ENCODE results near the gene C2orf76.
A peak's percentile ranks its signal among the peaks of the same experiment; 100 is the strongest.
"Not testable (repeated sequence)": the region's sequence is repeated elsewhere in the genome, so short reads cannot be mapped to it uniquely, and the experiment has no call there.

The C2orf76 gene

GRCh38 chr2:119377294-119377992, 10.8 kb upstream of the C2orf76 start:
- no peak for DNase-seq (ENCODE audit: low spot score)

- DNase-seq (ENCODE audit: low spot score): no peak
Measured at GRCh38 chr2:119376810-119377209, 10.2 kb upstream of the C2orf76 start.

GRCh38 chr2:119376406-119376805, 9.8 kb upstream of the C2orf76 start:
- DNase-seq (ENCODE audit: low spot score): not testable (repeated sequence)

GRCh38 chr2:119373907-119374745, 7.5 kb upstream of the C2orf76 start:
- DNase-seq (ENCODE audit: low spot score): not testable (repeated sequence)

- DNase-seq (ENCODE audit: low spot score): no peak
Measured at GRCh38 chr2:119372778-119373568, 6.3 kb upstream of the C2orf76 start.

GRCh38 chr2:119371111-119371510, 4.5 kb upstream of the C2orf76 start:
- no peak for DNase-seq (ENCODE audit: low spot score)

GRCh38 chr2:119369845-119370244, 3.2 kb upstream of the C2orf76 start:
- DNase-seq (ENCODE audit: low spot score): no peak

- DNase-seq (ENCODE audit: low spot score): peak; percentile 64
Measured at GRCh38 chr2:119367472-119368099, 952 bp upstream of the C2orf76 start.

GRCh38 chr2:119366161-119366648, 429 bp downstream of the C2orf76 start:
- no peak for DNase-seq (ENCODE audit: low spot score)

- DNase-seq (ENCODE audit: low spot score): no peak
Measured at GRCh38 chr2:119365436-119365835, 1.2 kb downstream of the C2orf76 start.

- no peak for DNase-seq (ENCODE audit: low spot score)
Measured at GRCh38 chr2:119364798-119365197, 1.8 kb downstream of the C2orf76 start.

- DNase-seq (ENCODE audit: low spot score): no peak
Measured at GRCh38 chr2:119360423-119360966, 6.1 kb downstream of the C2orf76 start.

- no peak for DNase-seq (ENCODE audit: low spot score)
Measured at GRCh38 chr2:119359774-119360173, 6.9 kb downstream of the C2orf76 start.

- no peak for DNase-seq (ENCODE audit: low spot score)
Measured at GRCh38 chr2:119354860-119355259, 11.8 kb downstream of the C2orf76 start.

- DNase-seq (ENCODE audit: low spot score): no peak
Measured at GRCh38 chr2:119352357-119352756, 14.3 kb downstream of the C2orf76 start.

- no peak for DNase-seq (ENCODE audit: low spot score)
Measured at GRCh38 chr2:119350311-119350998, 16.2 kb downstream of the C2orf76 start.

GRCh38 chr2:119349289-119349688, 17.3 kb downstream of the C2orf76 start:
- DNase-seq (ENCODE audit: low spot score): no peak

- no peak for DNase-seq (ENCODE audit: low spot score)
Measured at GRCh38 chr2:119341684-119342083, 24.9 kb downstream of the C2orf76 start.

GRCh38 chr2:119339562-119339923, 27.1 kb downstream of the C2orf76 start:
- no peak for DNase-seq (ENCODE audit: low spot score)

GRCh38 chr2:119338826-119339561, 27.6 kb downstream of the C2orf76 start:
- DNase-seq (ENCODE audit: low spot score): no peak

Measured in AG08396 (cell line).